Esophagus mucosa (tissue), 1 donor: Measurements from ENCODE around the gene PNMT. TPM values are rescaled to one million over a fixed set of nuclear protein-coding genes. Genes with fewer than 3 reads are reported as not detected.
A peak's percentile ranks its signal among the peaks of the same experiment; 100 is the strongest.

Experiments used
- ATAC-seq: fragments of 200-7000 bp; cut with Tn5 transposase; one replicate; pipeline ENCODE4 v1.9.1; 2020
- total RNA-seq: library from RNA; stranded (reverse); gene quantifications from one replicate; pipeline ENCODE4 v1.2.4, GENCODE V29; 2023
- donor health status: DM: yes; HTN: yes; CAD: no.

Gene PNMT
- total RNA-seq, 1 donor from 2014 or later: 1.1 TPM

GRCh38 chr17:39633570-39634183 is 34.6 kb upstream of the PNMT start:
- ATAC-seq: no peak

GRCh38 chr17:39634384-39634871 is 33.8 kb upstream of the PNMT start:
- no peak for ATAC-seq

- ATAC-seq: no peak
Measured at GRCh38 chr17:39635614-39636176, 32.6 kb upstream of the PNMT start.

GRCh38 chr17:39636587-39636926 is 31.7 kb upstream of the PNMT start:
- ATAC-seq: no peak

- peak; percentile 85 for ATAC-seq
Measured at GRCh38 chr17:39636927-39637736, 31.1 kb upstream of the PNMT start, which contains the start of gene STARD3. STARD3 (plus strand) TSS chr17:39637144; CDS start chr17:39653532, 16,388 bp downstream.

- ATAC-seq: no peak
Measured at GRCh38 chr17:39638317-39638716, 29.9 kb upstream of the PNMT start.

GRCh38 chr17:39639043-39639442 is 29.2 kb upstream of the PNMT start:
- no peak for ATAC-seq

- ATAC-seq: no peak
Measured at GRCh38 chr17:39639566-39640458, 28.4 kb upstream of the PNMT start.

- no peak for ATAC-seq
Measured at GRCh38 chr17:39640591-39641031, 27.6 kb upstream of the PNMT start.

GRCh38 chr17:39641097-39641496 is 27.2 kb upstream of the PNMT start:
- no peak for ATAC-seq

GRCh38 chr17:39641883-39642282 is 26.4 kb upstream of the PNMT start:
- no peak for ATAC-seq

GRCh38 chr17:39642291-39643074 is 25.8 kb upstream of the PNMT start:
- ATAC-seq: no peak

GRCh38 chr17:39643271-39643670 is 25.0 kb upstream of the PNMT start:
- peak; percentile 43 for ATAC-seq

GRCh38 chr17:39647256-39647655 is 21.0 kb upstream of the PNMT start:
- ATAC-seq: no peak

GRCh38 chr17:39648616-39649366 is 19.5 kb upstream of the PNMT start:
- no peak for ATAC-seq

- ATAC-seq: no peak
Measured at GRCh38 chr17:39650121-39650579, 18.1 kb upstream of the PNMT start.

GRCh38 chr17:39651923-39652586 is 16.2 kb upstream of the PNMT start:
- ATAC-seq: no peak

- ATAC-seq: peak; percentile 15
Measured at GRCh38 chr17:39652587-39653315, 15.5 kb upstream of the PNMT start.

- ATAC-seq: peak; percentile 3
Measured at GRCh38 chr17:39653316-39653661, 15.0 kb upstream of the PNMT start.
